Thoracic aorta (tissue), 2 donors: Measurements from ENCODE around the gene SPINK13. TPM values are rescaled to one million over a fixed set of nuclear protein-coding genes. Genes with fewer than 3 reads are reported as not detected.

ENCODE experiments used
- ATAC-seq: fragments of 150-250 bp; one replicate; pipeline ENCODE4 v1.8.0; 2017; ENCODE audit warnings: low read depth; ENCODE audit not compliant: insufficient number of reproducible peaks, low FRiP score
- DNase-seq: peaks from one replicate; pipeline ENCODE4 v3.0.0-alpha.2; 2020; ENCODE audit warnings: low spot score
- H3K27ac ChIP-seq, 2 donors: fragments of 200-600 bp; sonication (generic); 1 replicate in 1 of 2; 2 replicates in 1 of 2; pipeline ENCODE4 v1.5.1; 2016; ENCODE audit warnings: mild to moderate bottlenecking in 2 of 2, moderate library complexity in 2 of 2
- H3K27me3 ChIP-seq: fragments of 200-600 bp; sonication (generic); replicated peaks from 2 replicates; pipeline ENCODE4 v1.6.0; 2016; ENCODE audit warnings: mild to moderate bottlenecking; ENCODE audit not compliant: insufficient read depth
- H3K36me3 ChIP-seq: fragments of 200-600 bp; sonication (generic); one replicate; pipeline ENCODE4 v1.5.1; 2016
- H3K4me1 ChIP-seq, 2 donors: fragments of 200-600 bp; sonication (generic); 1 replicate in 1 of 2; 2 replicates in 1 of 2; pipeline versions ENCODE4 v1.5.1 to v1.6.0; 2016; ENCODE audit warnings: low read depth in 2 of 2, mild to moderate bottlenecking in 1 of 2; ENCODE audit not compliant: control insufficient read depth in 1 of 2
- H3K4me3 ChIP-seq: fragments of 200-600 bp; sonication (generic); 2 replicates; pipeline ENCODE4 v1.5.1; 2016; ENCODE audit warnings: mild to moderate bottlenecking
- H3K9me3 ChIP-seq: fragments of 200-600 bp; sonication (generic); 2 replicates; pipeline ENCODE4 v1.5.1; 2016
- CTCF ChIP-seq: fragments of 200-600 bp; sonication (generic); IDR thresholded peaks from one replicate; pipeline ENCODE4 v1.5.1; 2019; ENCODE audit warnings: antibody characterized with exemption
- total RNA-seq, 2 donors: library from RNA; depleted of rRNA; stranded (reverse); fragments of >200 nt; gene quantifications; one replicate each; pipeline versions ENCODE4 v1.1.0 to v1.2.3, GENCODE V29; 2016

Gene SPINK13
- total RNA-seq: not detected

GRCh38 chr5:148268566-148268965 is at the start of gene SPINK13:
TSS of gene SPINK13 (plus strand) at chr5:148268794. CDS start at chr5:148270073, 1,279 bp downstream.
- Histone ChIP-seq H3K4me3 (no peak within 1 kb of the TSS), H3K36me3 (no peaks in the 10 kb centered on the region), H3K4me1 (no peaks in the 10 kb centered on the region), H3K27me3 (no peaks in the 10 kb centered on the region), H3K27ac (no peak within 1 kb of the TSS), H3K9me3 (no peaks in the 10 kb centered on the region)
- no peak for ATAC-seq
- no peak for DNase-seq
- TF ChIP-seq CTCF: no peak

- TF ChIP-seq CTCF: no peak
- ATAC-seq (no peak), DNase-seq (no peak)
- Histone ChIP-seq H3K36me3 (no peaks in the 10 kb centered on the region), H3K4me3 (no peak overlapping the region), H3K27ac (no peak overlapping the region), H3K4me1 (no peaks in the 10 kb centered on the region), H3K9me3 (no peaks in the 10 kb centered on the region), H3K27me3 (no peaks in the 10 kb centered on the region)
Measured at GRCh38 chr5:148221508-148221907, 47.1 kb upstream of the SPINK13 start.

GRCh38 chr5:148224117-148224742 is 44.4 kb upstream of the SPINK13 start:
- Histone ChIP-seq H3K4me3 (no peak overlapping the region), H3K27ac (no peak overlapping the region), H3K4me1 (no peaks in the 10 kb centered on the region), H3K27me3 (no peaks in the 10 kb centered on the region), H3K36me3 (no peaks in the 10 kb centered on the region), H3K9me3 (no peaks in the 10 kb centered on the region)
- DNase-seq (no peak), ATAC-seq (no peak)
- TF ChIP-seq CTCF: no peak

- Histone ChIP-seq H3K27ac (no peak overlapping the region), H3K4me1 (no peaks in the 10 kb centered on the region), H3K36me3 (no peaks in the 10 kb centered on the region), H3K4me3 (no peak overlapping the region), H3K9me3 (no peaks in the 10 kb centered on the region), H3K27me3 (no peaks in the 10 kb centered on the region)
- ATAC-seq (no peak), DNase-seq (no peak)
- no peak for TF ChIP-seq CTCF
Measured at GRCh38 chr5:148228392-148228984, 40.1 kb upstream of the SPINK13 start.

GRCh38 chr5:148229840-148230239 is 38.8 kb upstream of the SPINK13 start:
- no peak overlapping the region for H3K4me3 ChIP-seq
- H3K27me3 ChIP-seq: no peaks in the 10 kb centered on the region
- DNase-seq: no peak
- no peak overlapping the region for H3K27ac ChIP-seq
- no peaks in the 10 kb centered on the region for H3K36me3 ChIP-seq
- no peaks in the 10 kb centered on the region for H3K4me1 ChIP-seq
- H3K9me3 ChIP-seq: no peaks in the 10 kb centered on the region
- no peak for TF ChIP-seq CTCF
- ATAC-seq: no peak
